ENCODE results near the gene SLC44A1.

Gene SLC44A1

GRCh38 chr9:105443121-105443520 is 198.7 kb downstream of the SLC44A1 start:
- no peak overlapping the region for H3K4me2 ChIP-seq
- TF ChIP-seq Cebpa-rat (IDR thresholded peaks at IDR 0.05), result no peak
- H3K9ac ChIP-seq, result no peak overlapping the region
- no peaks in the 10 kb centered on the region for H3K27me3 ChIP-seq
- H4K20me1 ChIP-seq, result no peaks in the 10 kb centered on the region
- peaks cover 5 to 23% (median 10%) of the 10 kb centered on the region in 10 experiments; a peak in 17 of 20 replicates for H3K4me1 ChIP-seq
- H3K4me3 ChIP-seq, result no peak overlapping the region
- no peaks in the 10 kb centered on the region for H3K9me3 ChIP-seq (replicated peaks in 1 of 11)
- H3K27ac ChIP-seq, result no peak overlapping the region
- no peaks in the 10 kb centered on the region for H3K36me3 ChIP-seq

GRCh38 chr9:105444130-105444529 is 199.7 kb downstream of the SLC44A1 start:
- H3K27ac ChIP-seq, result no peak overlapping the region
- no peak overlapping the region for H3K4me3 ChIP-seq
- peak overlapping the region in 2 of 11 experiments; percentile 12 to 22; a peak in 2 of 22 replicates for H3K4me2 ChIP-seq
- H3K9me3 ChIP-seq (replicated peaks in 1 of 11), result no peaks in the 10 kb centered on the region
- H3K9ac ChIP-seq, result no peak overlapping the region
- TF ChIP-seq Cebpa-rat (IDR thresholded peaks at IDR 0.05), result no peak
- H4K20me1 ChIP-seq, result peaks cover 0 to 3% (median 0%) of the 10 kb centered on the region in 11 experiments; a peak in 2 of 22 replicates
- no peaks in the 10 kb centered on the region for H3K27me3 ChIP-seq
- H3K4me1 ChIP-seq, result peaks cover 11 to 26% (median 17%) of the 10 kb centered on the region in 10 experiments; a peak in 19 of 20 replicates
- no peaks in the 10 kb centered on the region for H3K36me3 ChIP-seq

- Histone ChIP-seq H3K27ac (no peak overlapping the region), H3K9ac (no peak overlapping the region), H3K9me3 (replicated peaks in 1 of 11) (no peaks in the 10 kb centered on the region), H3K27me3 (no peaks in the 10 kb centered on the region), H3K4me2 (no peak overlapping the region), H3K4me3 (no peak overlapping the region), H3K4me1 (peaks cover 17 to 31% (median 21%) of the 10 kb centered on the region in 10 experiments), H4K20me1 (peaks cover 0 to 14% (median 0%) of the 10 kb centered on the region in 11 experiments; a peak in 3 of 22 replicates), H3K36me3 (no peaks in the 10 kb centered on the region)
- TF ChIP-seq Cebpa-rat (IDR thresholded peaks at IDR 0.05), result no peak
Measured at GRCh38 chr9:105445203-105445881, 200.9 kb downstream of the SLC44A1 start.

GRCh38 chr9:105447386-105447813 is 202.9 kb downstream of the SLC44A1 start:
- H3K9ac ChIP-seq, result peak overlapping the region; percentile 77 to 86 (median 83)
- no peak for TF ChIP-seq Cebpa-rat (IDR thresholded peaks at IDR 0.05)
- peaks cover 17 to 46% (median 22%) of the 10 kb centered on the region in 10 experiments for H3K4me1 ChIP-seq
- peaks cover 0 to 32% (median 0%) of the 10 kb centered on the region in 11 experiments; a peak in 4 of 22 replicates for H4K20me1 ChIP-seq
- H3K9me3 ChIP-seq (replicated peaks in 1 of 11), result no peaks in the 10 kb centered on the region
- H3K4me2 ChIP-seq, result peak overlapping the region; percentile 82 to 97 (median 91)
- H3K27ac ChIP-seq, result peak overlapping the region; percentile 55 to 84 (median 78); a peak in 21 of 22 replicates
- H3K27me3 ChIP-seq, result no peaks in the 10 kb centered on the region
- peak overlapping the region; percentile 73 to 87 (median 82) for H3K4me3 ChIP-seq
- H3K36me3 ChIP-seq, result no peaks in the 10 kb centered on the region

GRCh38 chr9:105447814-105448812 is 203.7 kb downstream of the SLC44A1 start, which contains the start of gene FSD1L:
FSD1L (plus strand) TSS chr9:105448034; CDS start chr9:105448221, 187 bp downstream.
- Histone ChIP-seq H3K9me3 (replicated peaks in 1 of 11) (no peaks in the 10 kb centered on the region), H3K36me3 (0 out of 22 replicates have a peak, but pooled peaks cover 0 to under 1% (median 0%) of the 10 kb centered on the region in 11 experiments), H3K4me1 (peaks cover 17 to 46% (median 22%) of the 10 kb centered on the region in 10 experiments), H4K20me1 (peaks cover 0 to 37% (median 0%) of the 10 kb centered on the region in 11 experiments; a peak in 4 of 22 replicates), H3K4me2 (peak within 1 kb of the TSS; percentile 86 to 97 (median 91)), H3K4me3 (peak within 1 kb of the TSS; percentile 73 to 87 (median 82)), H3K9ac (peak within 1 kb of the TSS; percentile 77 to 86 (median 83)), H3K27ac (peak within 1 kb of the TSS; percentile 55 to 84 (median 78); a peak in 21 of 22 replicates), H3K27me3 (no peaks in the 10 kb centered on the region)
- no peak for TF ChIP-seq Cebpa-rat (IDR thresholded peaks at IDR 0.05)

- H3K4me3 ChIP-seq, result peak overlapping the region; percentile 73 to 87 (median 82); a peak in 17 of 20 replicates
- peak overlapping the region in 1 of 11 experiments; percentile 75; a peak in 1 of 22 replicates for H3K27ac ChIP-seq
- peak overlapping the region; percentile 72 to 97 (median 91); a peak in 21 of 22 replicates for H3K4me2 ChIP-seq
- peak overlapping the region in 6 of 11 experiments; percentile 79 to 86 (median 83); a peak in 9 of 22 replicates for H3K9ac ChIP-seq
- H3K4me1 ChIP-seq, result peaks cover 17 to 43% (median 22%) of the 10 kb centered on the region in 10 experiments
- H3K27me3 ChIP-seq, result no peaks in the 10 kb centered on the region
- H3K9me3 ChIP-seq (replicated peaks in 1 of 11), result no peaks in the 10 kb centered on the region
- H3K36me3 ChIP-seq, result 0 out of 22 replicates have a peak, but pooled peaks cover 0 to 3% (median 0%) of the 10 kb centered on the region in 11 experiments
- no peak for TF ChIP-seq Cebpa-rat (IDR thresholded peaks at IDR 0.05)
- peaks cover 0 to 44% (median 0%) of the 10 kb centered on the region in 11 experiments; a peak in 4 of 22 replicates for H4K20me1 ChIP-seq
Measured at GRCh38 chr9:105449081-105449480, 204.6 kb downstream of the SLC44A1 start.

- Histone ChIP-seq H4K20me1 (peaks cover 0 to 71% (median 0%) of the 10 kb centered on the region in 11 experiments; a peak in 6 of 22 replicates), H3K4me3 (no peak overlapping the region), H3K27me3 (no peaks in the 10 kb centered on the region), H3K9me3 (replicated peaks in 1 of 11) (peaks cover 4 to 13% (median 9%) of the 10 kb centered on the region in 11 experiments), H3K36me3 (peaks cover 0 to 20% (median 3%) of the 10 kb centered on the region in 11 experiments; a peak in 6 of 22 replicates), H3K9ac (no peak overlapping the region), H3K4me2 (no peak overlapping the region), H3K4me1 (peaks cover 9 to 46% (median 18%) of the 10 kb centered on the region in 10 experiments), H3K27ac (no peak overlapping the region)
- TF ChIP-seq Cebpa-rat (IDR thresholded peaks at IDR 0.05), result no peak
Measured at GRCh38 chr9:105452185-105452584, 207.7 kb downstream of the SLC44A1 start.

GRCh38 chr9:105455836-105456475 is 211.5 kb downstream of the SLC44A1 start:
- H3K4me2 ChIP-seq, result no peak overlapping the region
- H3K9me3 ChIP-seq (replicated peaks in 1 of 11), result peaks cover 24 to 38% (median 29%) of the 10 kb centered on the region in 11 experiments
- H3K27me3 ChIP-seq, result no peaks in the 10 kb centered on the region
- no peak overlapping the region for H3K27ac ChIP-seq
- peaks cover 0 to 36% (median 0%) of the 10 kb centered on the region in 10 experiments; a peak in 6 of 20 replicates for H3K4me1 ChIP-seq
- no peak overlapping the region for H3K4me3 ChIP-seq
- no peak overlapping the region for H3K9ac ChIP-seq
- H4K20me1 ChIP-seq, result peaks cover 0 to 85% (median 0%) of the 10 kb centered on the region in 11 experiments; a peak in 6 of 22 replicates
- TF ChIP-seq Cebpa-rat (IDR thresholded peaks at IDR 0.05), result no peak
- H3K36me3 ChIP-seq, result peaks cover 13 to 35% (median 17%) of the 10 kb centered on the region in 11 experiments
